CD1c-positive myeloid dendritic cell (primary cell): ENCODE data around the gene FLT1.
A peak's percentile ranks its signal among the peaks of the same experiment; 100 is the strongest.

Experiments
- DNase-seq: peaks from one replicate; pipeline ENCODE4 v3.0.0-alpha.2; 2016; ENCODE audit errors: extremely low spot score

FLT1 gene

GRCh38 chr13:28320884-28321574 lies 173.9 kb downstream of the FLT1 start:
- no peak for DNase-seq

GRCh38 chr13:28320209-28320608 lies 174.7 kb downstream of the FLT1 start:
- no peak for DNase-seq

DNA sequence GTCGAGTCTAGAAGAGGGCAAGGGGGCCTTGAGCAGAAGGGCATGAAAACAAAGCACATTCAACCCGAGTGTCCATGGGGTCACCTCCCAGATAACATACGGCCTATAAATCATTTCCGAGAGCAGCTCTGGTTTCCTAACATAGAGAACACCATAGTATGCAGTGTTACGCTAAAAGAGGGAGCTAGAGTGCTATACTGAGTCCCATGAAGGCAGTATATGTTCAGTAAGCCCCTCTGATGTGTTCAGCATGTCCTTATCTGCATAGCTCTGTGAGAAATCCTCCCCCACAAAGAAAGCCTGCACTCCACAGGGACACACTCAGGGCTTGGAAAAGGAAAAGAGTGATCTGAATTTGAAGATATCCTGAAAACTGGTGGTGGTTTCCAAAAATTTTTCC lies 175.4 kb downstream of the FLT1 start:
- no peak for DNase-seq

DNA sequence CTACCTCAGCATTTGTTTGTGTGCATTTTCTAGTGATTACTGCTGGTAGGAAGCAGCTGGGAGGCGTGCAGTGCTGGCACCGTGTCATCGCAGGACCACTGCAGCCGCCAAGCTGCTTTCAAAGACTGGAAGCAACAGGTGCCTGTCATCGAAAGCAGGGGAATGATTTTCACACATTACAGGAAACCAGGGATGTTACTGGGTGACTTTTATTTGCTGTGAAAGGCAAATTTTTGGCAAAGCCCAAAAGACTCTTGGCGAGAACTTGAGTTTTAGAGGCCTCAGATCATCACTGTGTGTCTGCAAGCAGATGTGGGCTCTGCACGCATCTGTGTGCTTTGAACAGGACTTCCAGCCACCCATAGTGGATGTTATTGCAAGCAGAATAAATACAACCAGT lies 176.4 kb downstream of the FLT1 start:
- no peak for DNase-seq

GRCh38 chr13:28316836-28317235 lies 178.1 kb downstream of the FLT1 start:
- DNase-seq = peak; percentile 79

- peak; percentile 47 for DNase-seq
These were observed 178.8 kb downstream of the FLT1 start for GRCh38 chr13:28316129-28316528.

DNA sequence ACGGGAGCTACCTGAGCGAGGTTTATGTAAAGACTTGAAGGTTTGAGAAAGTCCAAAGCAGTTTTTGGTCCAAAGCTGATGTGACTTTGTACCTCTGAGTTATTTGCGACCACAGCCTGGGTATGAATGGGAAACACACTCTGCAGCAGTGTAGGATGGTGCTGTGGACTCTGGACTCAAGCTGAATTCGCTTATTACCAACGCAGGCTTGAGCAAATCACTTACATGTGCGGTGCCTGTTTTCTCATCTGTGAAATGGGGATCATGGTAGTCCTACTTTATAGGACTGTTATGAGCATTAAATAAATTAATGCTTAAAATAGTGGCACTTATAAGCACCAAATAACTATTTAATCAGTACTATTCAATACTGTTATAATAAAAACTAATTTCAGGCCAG lies 180.0 kb downstream of the FLT1 start:
- DNase-seq = no peak

GRCh38 chr13:28313579-28313978 lies 181.3 kb downstream of the FLT1 start:
- peak; percentile 31 for DNase-seq

DNA sequence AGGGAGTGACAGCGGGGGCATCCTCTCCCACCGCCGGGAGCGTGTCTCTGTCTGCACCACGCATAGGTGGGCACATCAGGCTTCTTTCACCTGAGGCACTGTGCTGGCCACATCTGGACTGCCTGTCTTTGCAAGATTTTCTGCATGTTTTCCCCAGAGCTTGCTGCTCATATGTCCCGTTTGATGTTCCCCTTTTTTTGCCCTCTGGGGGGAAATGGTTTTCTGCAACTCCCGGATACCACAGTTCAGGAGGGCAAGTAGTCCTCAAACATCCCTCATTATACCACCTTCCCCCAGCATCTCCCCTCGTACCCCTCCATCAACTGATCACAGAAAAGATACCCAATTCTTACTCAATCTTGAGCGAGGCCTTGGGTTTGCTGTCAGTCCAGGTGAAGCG lies 188.6 kb downstream of the FLT1 start:
- DNase-seq = no peak

- DNase-seq = no peak
These were observed 193.1 kb downstream of the FLT1 start for GRCh38 chr13:28301839-28302238.

DNA sequence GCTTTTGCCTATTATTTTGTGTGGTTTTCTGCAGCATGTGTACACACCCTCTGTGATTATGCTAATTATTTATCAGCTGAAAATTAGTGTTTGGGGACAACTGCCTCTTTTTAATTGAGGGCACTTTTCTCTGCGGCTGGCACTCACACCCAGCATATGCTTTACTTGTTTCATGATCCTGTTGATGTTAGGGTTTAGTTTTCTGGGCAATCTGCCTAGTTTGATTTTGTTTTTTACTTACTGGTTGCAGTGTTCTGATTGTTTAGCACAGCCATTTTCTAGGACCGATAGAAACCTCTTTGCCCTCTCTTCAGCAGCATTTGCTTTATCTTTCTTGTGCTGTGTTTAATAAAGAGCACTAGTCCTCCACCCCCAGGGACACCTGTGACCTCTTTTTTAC lies 195.0 kb downstream of the FLT1 start:
- DNase-seq = no peak

DNA sequence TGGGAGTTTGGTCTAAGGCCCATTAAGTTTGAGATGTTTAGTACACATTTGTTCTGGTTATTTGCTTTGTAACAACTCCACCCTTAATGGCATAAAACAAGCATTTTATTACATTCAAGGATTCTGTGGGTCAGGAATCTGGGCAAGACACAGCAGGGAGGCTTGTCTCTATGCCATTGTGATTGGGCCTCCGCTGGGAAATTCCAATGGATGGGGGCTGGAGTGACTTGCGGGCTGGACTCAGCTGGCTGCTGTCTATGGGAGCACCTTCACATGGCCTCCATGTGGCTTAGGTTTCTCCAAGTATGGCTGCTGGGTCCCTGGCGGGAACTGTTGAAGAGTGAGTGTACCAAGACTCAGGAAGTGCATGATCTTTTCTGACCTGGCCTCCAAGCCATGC lies 197.6 kb downstream of the FLT1 start:
- no peak for DNase-seq

DNA sequence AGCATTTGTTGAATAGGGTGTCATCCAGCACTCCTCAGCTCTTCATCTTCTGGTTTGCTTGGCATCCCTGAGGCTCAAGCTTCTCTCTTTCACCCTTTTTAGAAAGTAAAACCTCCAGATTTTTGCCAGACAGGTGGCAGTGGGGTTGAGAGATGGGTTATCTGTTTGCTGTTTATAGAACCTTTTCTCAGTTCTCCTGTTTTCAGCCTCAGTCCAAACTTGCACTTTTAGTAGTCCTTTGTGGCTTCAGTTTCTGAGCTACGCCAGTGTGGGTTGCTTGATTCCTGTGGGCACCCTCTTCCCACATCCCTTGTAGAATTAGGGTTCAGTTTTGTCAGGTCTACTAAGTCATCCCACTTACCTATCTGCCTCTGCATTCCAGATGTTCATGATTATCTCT lies 208.7 kb downstream of the FLT1 start:
- DNase-seq = no peak

DNA sequence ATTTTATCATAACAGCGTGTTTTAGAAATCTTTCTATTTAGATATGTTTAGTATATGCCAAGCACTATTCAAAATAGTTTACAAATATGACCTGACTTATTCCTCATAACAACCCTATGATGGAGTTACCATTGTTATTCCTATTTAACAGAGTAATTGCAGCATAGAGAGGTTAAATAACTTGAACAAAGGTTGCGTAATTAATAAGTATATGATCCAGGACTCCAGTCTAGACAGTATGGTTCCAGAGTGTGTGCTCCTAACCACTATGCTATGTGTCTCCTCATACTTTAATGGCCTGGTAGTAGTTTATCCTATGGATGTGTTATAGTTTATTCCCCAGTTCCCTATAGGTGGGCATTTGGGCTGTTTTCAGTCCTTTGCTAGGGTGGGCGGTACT lies 211.3 kb downstream of the FLT1 start:
- DNase-seq = no peak

DNA sequence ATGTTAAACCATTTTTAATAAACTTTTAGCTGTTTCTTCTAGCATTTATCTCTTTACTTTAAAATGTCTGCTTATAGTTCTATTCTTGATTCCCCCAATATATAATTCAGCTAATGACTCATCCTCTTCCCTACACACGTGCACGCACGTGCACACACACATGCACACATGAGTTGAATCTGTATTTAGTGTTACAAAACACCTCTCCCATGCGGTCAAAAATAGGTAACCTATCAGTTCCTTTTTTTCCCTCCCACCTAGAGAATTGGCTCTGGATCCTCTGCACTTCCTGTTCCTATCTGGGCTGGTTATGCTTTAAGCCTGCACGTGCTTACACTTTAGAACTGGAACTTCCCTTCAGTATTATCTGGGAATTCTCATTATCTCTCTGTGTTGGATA lies 212.5 kb downstream of the FLT1 start:
- DNase-seq = peak; percentile 74

- no peak for DNase-seq
These were observed 221.0 kb downstream of the FLT1 start for GRCh38 chr13:28273919-28274318.

DNA sequence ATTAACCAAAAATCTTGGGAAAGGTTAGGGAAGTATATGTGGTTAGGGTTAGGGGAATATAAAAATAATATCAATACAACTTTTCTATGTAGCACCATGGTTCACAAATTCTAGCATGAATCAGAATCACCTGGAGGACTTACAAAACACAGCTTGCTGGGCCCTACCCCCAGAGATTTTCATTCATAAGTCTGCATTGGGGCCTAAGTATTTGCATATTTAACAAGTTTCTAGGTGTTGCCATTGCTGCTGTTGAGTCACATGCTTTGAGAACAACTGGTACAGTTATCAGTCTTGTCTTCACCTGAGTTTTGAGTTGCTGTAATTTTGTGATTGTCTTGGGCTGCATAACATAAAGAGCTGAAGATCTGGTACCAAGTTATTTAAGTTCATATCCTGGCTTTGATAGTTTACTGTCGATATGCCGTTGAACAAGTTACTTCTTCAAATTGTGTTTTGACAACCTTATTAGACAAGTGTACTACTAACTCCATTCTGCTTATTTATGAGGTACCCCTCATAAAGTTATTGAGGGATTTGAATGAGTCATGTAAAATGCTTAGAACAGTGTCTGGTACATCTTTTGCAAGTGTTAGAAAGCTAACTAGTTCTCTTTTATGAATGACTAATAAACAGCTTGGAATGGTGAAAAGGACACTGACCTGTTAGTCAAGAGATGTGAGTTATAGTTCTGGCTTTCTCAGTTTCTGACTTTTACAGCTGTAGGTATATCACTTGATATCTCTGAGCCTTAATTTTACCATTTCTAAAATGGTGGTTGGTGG lies 223.7 kb downstream of the FLT1 start:
- no peak for DNase-seq

- DNase-seq = peak; percentile 71
These were observed 226.1 kb downstream of the FLT1 start for GRCh38 chr13:28268800-28269223.

DNA sequence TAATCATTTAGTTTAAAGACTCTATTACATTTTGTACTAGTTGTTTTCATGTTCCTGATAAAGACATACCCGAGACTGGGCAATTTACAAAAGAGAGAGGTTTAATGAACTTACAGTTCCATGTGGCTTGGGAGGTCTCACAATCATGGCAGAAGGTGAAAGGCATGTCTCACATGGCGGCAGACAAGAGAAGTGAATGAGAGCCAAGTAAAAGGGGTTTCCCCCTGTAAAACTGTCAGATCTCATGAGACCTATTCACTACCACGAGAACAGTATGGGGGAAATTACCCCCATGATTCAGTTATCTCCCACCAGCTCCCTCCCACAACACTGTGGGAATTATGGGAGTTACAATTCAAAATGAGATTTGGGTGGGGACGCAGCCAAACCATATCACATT lies 227.4 kb downstream of the FLT1 start:
- no peak for DNase-seq

GRCh38 chr13:28258417-28258816 lies 236.5 kb downstream of the FLT1 start:
- no peak for DNase-seq

GRCh38 chr13:28257305-28257704 lies 237.6 kb downstream of the FLT1 start:
- DNase-seq = no peak

GRCh38 chr13:28252547-28252946 lies 242.4 kb downstream of the FLT1 start:
- DNase-seq = no peak

- peak; percentile 25 for DNase-seq
These were observed 243.5 kb downstream of the FLT1 start for GRCh38 chr13:28251466-28251865.
